ENCODE data around the gene CARMIL3. TPM values are rescaled to one million over a fixed set of nuclear protein-coding genes. Genes with fewer than 3 reads are reported as not detected.

The CARMIL3 gene
- total RNA-seq, 1 donor from 2014 or later = under 0.01 TPM

DNA sequence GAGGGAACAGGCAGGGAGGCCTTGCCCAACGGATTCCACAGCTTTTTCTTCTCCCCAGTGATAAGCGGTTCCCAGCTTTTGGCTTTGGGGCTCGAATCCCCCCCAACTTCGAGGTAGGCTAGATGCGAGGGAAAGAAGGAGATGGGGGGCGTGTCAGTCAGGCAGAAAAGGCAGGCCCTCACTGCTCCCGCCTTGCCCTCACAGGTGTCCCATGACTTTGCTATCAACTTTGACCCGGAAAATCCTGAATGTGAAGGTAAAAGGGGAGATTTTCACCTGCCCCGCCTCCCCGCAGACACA is 24.4 kb downstream of the CARMIL3 start:
- DNase-seq (ENCODE audit: low read depth in 2 of 2) = no peak

DNA sequence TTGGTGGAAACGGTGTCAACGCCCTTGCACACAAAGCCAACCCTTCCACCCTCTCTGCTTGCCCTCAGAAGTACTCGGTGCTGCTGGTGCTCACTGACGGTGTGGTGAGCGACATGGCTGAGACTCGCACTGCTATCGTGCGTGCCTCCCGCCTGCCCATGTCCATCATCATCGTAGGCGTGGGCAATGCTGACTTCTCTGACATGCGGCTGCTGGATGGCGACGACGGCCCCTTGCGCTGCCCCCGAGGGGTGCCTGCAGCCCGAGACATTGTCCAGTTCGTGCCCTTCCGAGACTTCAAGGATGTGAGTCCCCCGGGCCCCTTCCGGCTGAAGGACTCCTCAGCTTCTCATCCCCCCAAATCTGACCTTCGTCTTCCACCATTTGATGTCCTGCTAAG is 25.3 kb downstream of the CARMIL3 start:
- DNase-seq (ENCODE audit: low read depth in 2 of 2) = no peak

DNA sequence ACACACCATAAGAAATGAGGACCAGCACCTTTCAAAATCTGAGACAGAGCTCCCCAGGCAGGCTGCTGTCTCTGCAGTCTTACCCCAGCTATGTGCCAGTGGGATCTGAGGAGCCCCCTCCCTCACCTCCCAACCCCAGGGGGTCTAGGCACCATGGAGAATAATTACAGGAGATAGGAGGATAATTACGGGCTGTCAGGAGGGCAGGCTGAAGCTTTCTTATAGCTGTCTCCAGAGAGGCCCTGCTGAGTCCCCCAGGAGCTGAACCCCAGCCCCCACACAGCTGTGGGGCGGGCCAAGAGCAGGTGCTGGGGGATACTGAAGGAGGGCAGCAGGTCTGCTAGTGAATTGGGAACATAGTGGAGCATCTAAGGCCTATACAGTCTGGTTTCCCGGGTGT is 26.3 kb downstream of the CARMIL3 start:
- DNase-seq (ENCODE audit: low read depth in 2 of 2) = no peak

DNA sequence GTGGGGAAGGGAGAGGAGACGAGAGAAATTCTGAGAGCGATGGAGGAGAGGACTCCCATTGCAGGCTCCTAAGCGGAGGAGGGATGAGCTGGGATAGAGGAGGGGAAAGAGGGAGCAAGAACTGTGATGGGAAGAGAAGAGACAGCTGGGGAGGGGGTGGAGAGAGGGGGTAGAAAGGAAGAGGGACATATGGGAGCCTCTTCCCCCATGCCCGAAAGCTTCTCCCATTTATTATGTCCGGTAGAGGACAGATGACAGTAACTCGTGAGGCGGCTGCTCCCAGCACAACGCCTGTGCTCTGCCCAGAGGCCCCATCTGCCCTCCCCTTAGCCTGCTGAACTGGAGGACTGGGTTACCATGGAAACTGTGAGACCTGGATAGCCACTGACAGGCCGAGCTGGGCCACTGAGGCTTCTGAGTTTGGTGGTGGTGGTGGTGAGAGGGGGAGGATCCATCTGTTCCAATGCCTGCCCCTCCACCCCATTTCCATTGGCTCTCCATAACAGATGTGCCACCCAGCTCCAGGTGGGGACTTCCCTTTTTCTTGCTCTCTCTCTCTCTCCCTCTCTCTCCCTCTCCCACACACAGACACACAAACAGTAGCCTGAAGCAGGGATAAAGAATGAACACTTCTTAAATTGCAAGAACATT is 27.8 kb downstream of the CARMIL3 start:
- DNase-seq (ENCODE audit: low read depth in 2 of 2) = no peak

DNA sequence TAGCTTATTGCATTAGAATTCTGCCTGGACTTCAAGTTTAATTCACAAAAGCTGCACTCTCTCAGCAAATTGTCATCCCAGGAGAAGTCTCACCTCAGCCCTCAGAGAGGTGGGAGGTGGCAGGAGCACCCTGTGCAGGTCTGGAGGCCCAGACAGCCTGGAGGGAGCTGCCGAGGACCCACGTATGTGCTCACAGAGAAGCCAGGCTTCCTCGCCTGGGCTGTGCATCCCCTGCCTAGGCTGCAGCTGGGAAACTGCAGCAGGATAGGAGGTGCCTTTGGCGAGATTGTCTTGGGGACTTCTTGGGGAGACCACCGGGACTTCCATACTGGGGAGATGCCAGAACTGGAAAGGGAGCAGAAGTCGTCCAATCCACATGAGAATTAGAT is 28.3 kb downstream of the CARMIL3 start:
- no peak for DNase-seq (ENCODE audit: low read depth in 2 of 2)

DNA sequence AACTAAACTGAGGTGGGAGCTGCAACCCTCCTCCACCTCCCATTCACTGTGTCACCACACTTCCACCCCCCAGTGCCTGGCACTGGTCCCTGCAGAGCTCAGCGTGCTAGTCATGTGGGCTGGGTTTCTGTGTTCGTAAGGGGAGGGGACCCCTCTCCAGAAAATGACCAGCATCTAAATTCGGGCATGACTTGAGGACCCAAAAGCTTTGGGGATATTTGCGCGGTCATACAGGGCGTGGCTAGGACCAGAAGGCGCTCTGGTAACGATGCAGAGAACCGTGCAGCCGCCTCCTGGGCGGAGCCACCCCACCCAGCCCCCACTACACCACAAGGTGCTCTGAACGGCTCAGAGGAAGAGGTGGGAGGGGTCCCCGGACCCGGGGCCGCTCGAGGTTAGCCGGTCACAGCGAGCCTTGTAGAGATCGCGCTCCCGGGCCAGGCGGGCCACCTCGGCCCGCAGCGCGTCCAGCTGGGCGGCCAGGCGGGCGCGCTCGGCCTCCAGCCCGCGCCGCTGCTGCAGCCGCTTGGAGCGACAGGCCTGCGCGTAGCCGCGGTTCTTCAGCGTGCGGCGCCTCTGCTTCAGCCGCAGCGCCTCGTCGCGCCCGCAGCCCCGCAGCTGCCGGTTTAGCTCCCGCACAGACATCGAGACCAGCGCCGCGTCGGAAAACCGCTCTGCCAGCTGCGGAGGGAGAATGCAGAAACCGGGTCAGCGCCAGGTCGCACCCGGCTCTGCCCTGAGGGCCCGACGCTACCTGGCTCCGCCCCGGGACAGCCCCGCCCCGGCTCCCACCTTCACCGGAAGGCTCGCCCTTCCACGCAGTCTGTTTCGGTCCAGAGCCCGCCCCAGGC is 29.3 kb downstream of the CARMIL3 start:
- DNase-seq (ENCODE audit: low read depth in 2 of 2) = peak in 1 of 2 donors; percentile 27

DNA sequence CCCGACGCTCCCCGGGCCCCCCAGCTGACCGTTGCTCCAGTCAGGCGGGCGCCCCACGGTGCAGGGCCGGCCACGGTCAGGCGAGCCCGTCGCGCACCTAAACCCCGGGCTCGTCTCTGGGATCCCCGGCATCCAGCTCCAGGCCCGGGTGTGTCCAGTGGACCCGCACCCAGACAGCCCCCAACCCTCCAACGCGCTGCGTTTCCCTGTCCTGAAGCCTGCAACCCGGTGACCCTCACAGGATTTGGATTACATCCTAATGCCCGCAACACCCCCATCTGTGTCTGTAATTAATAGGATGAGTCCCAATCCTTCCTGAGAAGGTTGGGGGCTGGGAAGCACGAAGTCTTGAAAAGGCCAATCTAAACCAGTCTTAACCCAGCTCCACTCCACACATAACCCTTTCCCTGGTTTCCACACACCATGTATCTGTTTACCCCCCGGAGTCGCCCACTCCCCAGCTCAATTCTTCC is 30.0 kb downstream of the CARMIL3 start:
- no peak for DNase-seq (ENCODE audit: low read depth in 2 of 2)

DNA sequence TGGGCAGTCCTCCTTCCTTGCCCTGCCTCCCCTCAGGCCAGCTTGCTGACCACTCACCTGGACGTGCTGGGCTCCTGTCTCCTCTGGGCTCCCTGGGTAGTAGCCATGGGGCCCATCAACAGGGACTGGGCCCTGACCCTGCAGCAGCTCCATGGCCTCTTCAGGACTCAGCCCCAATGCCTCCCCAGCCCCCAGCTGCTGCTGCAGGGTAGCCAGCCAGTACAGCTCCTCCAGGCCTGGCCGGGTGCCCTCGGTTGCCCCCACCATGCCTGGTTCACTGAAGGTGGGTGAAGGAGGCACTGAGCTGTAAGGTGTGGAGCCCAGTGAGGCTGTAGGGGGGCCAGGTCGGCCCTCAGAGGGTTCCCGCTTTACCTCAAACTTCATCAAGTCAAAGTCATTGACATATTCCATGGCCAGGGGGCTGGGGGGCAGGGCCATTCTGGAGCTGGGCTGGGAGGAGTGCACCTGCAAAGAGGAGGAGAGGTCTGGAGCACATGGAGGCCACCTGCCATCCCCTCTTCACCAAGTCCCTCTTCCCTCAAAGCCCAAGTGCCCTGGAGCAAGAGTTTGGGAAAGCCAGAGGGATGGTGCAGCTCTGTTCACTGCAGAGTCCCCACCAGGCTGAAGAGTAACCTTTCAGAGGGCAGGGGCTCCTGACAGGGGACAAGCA is 30.7 kb downstream of the CARMIL3 start:
- DNase-seq (ENCODE audit: low read depth in 2 of 2) = no peak

DNA sequence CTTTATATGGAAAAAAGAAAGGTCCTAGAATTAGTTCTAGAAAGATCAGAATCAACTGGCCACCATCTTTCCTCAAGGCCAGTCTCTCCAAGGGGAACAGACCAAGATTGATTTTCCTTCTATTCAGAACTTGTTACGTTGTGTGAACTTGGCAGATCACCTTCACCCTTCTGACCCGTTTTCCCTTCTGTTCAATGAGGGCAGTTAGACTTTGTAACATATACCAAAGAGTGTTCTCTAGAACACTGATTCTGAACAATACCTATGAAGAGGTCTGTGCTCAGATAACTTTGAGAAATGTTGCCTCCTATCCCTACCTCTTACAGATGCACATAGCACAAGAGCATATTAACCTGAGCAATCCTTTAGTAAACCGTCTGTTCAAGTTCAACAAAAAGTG is 31.7 kb downstream of the CARMIL3 start:
- no peak for DNase-seq (ENCODE audit: low read depth in 2 of 2)

DNA sequence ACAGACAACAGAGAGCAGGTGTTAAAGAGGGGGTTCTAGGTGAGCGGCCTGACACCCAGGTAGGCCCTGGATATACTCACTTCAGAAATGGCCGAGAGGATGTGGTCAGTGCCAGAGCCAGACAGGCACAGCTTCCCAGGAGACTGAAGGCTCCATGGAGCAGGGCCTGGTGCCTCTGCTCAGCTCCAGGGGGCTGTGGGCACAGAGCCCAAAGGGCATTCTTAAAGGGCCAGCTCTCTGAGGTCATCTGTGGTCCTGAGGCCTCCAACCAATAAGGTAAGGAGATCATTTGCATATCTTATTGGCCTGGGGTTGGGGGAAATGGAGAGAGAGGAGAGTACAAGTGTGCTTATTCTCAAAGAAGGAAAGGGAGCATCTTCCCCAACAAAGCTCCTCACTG is 32.6 kb downstream of the CARMIL3 start:
- DNase-seq (ENCODE audit: low read depth in 2 of 2) = no peak

DNA sequence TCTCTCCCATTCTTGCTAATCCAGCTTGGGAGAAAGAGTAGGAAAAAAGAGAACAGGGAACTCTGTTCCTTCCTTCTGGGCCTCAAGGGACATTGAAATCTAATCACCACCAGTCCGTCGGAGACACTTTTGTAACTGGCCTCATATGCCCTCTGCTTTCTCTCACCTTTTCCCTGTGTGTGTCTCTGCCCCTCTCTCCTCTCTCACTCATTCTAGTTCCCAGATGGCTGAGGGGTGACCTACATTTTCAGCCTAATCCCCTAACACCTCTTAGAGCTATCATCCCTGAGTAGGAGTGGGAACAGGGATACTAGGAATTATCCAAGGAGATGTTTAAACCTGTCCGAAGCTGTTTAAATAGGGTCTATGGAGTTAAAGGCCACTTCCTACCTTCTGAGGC is 33.4 kb downstream of the CARMIL3 start:
- DNase-seq (ENCODE audit: low read depth in 2 of 2) = no peak

DNA sequence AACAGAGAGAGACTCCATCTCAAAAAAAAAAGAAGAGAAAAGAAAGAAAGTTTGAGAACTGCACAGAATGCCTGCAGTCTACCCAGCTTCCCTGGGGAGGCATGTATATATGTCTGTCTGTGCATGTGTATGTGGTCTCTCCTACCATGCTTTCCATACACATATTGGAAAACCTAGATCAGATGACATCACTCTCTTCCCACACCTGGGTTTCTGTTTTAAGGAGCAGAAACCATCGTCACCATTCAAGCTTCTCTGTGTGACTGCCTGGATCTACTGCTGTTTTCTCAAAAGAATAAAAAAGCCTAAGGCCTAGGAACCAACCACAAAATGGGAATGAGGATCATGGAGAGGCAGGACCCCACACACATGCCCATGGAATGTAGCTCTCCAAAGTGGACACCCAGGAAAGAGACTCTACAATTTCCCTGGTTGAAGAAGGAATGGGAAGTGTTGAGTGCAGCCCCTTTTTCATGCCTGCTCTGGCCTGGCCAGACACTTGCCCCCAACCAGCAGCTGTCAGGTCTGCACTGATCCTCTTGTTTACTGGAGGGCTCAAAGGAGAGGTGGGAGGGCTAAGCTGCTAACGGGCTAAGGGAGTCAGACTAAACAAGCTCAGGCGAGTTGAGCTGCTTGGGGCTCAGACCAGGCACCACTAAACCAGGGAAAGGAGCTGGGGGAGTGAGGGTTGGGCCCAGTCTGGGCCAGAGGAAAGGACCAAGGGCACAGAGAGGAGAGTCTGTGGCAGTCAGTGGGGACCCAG is 34.6 kb downstream of the CARMIL3 start:
- DNase-seq (ENCODE audit: low read depth in 2 of 2) = no peak

DNA sequence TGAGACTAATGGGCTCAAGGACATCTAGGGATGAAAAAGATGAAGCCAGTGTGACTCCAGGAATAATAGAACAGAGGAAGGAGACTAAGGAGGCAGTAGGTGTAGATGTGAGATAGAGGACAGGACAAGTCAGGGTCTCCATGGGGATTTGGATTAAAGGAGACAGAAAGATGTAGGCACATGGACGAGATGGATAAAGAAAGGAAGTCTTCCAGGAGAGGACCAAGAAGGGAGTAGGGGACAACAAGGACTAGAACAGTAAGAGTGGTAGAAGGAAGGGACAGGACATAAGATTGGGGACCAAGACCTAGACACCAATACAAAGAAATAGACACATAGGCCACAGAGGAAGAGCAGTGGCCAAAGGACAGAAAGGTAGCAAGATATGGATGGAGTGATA is 35.2 kb downstream of the CARMIL3 start:
- DNase-seq (ENCODE audit: low read depth in 2 of 2) = no peak

DNA sequence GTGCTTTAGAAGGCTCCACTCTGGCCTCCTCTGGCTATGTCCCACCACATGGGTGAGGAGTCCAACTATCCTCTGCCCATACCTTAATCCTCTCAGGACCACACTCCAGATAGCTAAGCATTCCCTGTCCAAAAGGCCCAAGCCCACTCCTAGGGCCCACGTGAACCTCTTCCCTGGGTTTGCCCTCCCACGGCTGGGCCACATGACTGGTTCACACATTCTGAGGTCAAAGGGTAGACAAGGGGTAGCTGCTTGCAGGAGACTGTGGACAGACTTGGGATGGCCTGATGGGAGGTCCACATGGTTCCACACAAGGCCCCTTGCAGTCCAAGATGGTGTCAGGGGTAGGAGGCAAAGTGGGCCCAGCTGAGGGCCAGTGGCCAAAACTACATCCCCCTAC is 36.3 kb downstream of the CARMIL3 start:
- DNase-seq (ENCODE audit: low read depth in 2 of 2) = no peak

DNA sequence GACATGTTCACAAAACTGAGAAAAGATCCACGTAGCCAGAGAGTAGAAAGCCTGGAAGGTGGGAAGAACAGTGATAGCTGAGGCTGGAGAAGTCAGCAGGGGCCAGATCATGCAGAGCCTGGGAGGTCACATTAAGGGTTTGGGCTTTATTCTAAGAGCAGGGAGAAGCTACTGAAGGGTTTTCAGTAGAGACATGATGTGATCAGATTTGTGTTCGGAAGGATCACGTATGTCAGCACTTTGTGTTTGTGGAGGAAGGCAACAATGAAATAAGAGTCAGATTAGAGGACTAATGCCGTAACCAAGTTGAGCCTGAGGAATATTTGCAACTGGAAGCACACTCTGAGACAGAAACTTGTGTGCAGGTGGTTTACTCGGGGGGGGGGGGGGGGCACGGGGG is 38.1 kb downstream of the CARMIL3 start:
- no peak for DNase-seq (ENCODE audit: low read depth in 2 of 2)

DNA sequence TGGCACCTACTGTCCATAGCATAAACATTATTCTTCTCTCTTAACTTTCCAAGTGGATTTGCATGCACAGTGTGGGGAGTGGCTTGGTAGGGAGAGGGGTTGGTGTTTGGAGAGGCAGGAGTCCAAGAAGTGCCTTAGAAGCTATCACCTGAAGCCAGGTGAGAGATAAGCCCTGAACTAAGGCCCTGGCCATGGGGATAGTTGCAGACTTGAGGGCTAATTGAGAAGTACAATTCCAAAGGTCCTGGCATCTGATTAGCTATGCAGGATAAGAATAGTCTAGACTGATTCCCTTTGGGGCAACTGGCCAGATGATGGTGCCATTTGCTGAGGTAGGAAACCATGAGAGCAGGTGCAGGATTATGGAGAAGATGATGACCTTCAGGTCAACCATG is 40.3 kb downstream of the CARMIL3 start:
- DNase-seq (ENCODE audit: low read depth in 2 of 2) = no peak

DNA sequence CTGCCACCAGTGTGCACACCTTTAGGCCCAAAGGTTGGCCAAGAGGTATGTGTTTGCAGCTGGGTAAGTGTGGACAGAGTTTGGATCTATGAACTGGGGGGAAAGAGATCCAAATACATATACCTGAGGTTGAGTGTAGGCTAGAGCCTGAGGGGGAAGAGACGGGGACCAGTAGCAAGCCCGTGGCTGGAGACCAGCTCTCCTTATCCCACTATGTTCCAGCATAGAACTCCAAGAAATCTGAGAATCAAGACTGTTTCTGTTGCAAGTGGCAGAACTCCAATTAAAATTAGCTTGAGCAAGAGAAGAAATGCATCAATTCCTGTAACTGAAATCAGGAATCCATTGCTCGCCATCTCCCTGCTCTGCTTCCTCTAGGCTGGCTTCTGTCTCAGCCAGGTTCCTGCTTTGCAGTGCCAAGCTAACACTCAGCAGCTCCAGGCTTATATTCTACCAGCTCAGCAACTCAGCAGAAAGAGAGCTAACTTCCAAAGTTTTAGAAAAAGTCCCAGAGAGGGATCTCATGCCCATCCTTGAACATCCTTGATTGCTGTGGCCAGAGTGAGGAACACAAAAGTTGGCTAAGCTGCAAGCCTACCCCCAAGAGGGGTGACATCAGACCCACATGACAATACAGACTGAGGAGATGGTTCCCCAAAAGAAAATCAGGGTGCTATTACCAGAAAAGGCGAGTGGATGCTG is 40.8 kb downstream of the CARMIL3 start:
- DNase-seq (ENCODE audit: low read depth in 2 of 2) = no peak

DNA sequence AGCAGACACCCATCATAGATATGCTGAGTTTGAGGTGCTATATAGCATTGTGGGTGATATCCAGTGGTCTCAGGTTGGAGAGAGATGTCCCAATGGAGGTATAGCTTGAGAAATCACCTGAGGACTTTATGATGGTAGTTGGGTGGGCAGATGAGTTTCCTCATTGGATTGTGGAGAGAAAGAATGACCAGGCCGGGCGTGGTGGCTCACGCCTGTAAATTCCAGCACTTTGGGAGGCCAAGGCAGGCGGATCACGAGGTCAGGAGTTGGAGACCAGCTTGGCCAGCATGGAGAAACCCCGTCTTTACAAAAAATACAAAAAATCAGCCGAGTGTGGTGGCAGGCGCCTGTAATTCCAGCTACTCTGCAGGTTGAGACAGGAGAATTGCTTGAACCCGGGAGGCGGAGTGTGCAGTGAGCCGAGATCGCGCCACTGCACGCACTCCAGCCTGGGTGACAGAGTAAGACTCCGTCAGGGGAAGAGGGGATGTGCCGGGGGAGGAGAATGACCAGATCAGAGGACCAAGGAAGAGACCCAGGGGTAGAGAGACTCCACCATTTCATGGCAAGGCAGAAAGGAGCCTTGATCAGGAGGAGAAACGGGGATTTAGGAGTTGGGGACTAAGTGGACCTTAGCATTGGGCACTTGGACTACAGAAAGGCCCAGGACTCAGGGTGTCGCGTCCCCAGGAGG is 41.5 kb downstream of the CARMIL3 start:
- DNase-seq (ENCODE audit: low read depth in 2 of 2) = no peak

DNA sequence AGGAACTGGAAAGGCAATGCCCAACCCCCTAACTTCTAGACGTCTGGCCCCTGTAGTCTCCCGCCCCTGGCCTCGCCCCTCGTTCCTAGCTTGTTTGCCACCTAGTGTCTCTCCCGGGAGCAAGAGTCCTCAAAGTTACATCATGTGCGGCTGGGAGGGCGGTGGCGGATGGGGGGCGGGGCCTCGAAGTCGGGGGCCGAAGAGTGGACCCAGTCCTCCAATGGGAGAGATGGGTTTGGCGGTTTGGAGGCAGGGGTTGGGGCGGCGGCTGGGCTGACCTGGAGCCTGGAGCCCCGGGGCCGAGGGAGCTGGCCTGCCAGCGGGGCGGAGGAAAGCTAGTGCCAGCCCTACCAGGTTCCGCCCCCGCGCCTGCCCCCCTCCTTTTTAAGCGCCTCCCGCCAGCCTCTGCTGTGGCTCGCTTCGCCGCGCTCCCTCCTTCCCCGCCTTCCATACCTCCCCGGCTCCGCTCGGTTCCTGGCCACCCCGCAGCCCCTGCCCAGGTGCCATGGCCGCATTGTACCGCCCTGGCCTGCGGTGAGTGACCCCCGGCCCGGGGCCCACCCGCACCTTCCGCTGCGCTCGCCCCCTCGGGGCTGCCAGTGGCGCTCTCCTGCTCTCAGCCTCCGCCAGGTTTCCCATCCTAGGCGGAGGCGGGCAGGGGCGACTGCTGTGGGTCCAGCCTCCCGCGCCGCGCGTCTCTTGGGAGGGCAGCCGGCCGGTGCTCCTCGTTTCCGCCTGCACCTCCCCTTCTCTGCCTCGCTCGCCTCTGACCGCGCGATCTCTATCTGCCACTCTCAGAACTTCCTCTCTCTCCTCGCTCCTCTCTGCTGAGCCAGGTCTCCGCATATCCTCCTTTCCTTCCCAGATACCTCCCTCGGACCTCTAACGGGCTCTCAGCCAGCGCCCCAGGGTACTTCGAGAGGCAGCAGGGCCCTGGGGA is 42.4 kb downstream of the CARMIL3 start, which contains the start of gene PCK2:
TSS of gene PCK2 (plus strand) at position 411 of the 940 bp plus-strand sequence. CDS start at position 506, 95 bp downstream.
- peak in 1 of 2 donors; percentile 83 for DNase-seq (ENCODE audit: low read depth in 2 of 2)

Data from dermis microvascular lymphatic vessel endothelial cell (primary cell).